ENCODE measurements around the gene PALB2.

The PALB2 gene

GRCh38 chr16:23556881-23557778, 84.0 kb downstream of the PALB2 start, which contains the start of the genes EARS2 and UBFD1:
Gene EARS2, minus strand, starts transcription at chr16:23557350. Its CDS starts 7 bp downstream, at chr16:23557343.
Gene UBFD1, plus strand, starts transcription at chr16:23557727. Its CDS starts 16 bp downstream, at chr16:23557743.
- peak within 1 kb of the TSS; percentile 72 for H3K4me2 ChIP-seq (ENCODE audit: insufficient read depth, low read length, poor library complexity, severe bottlenecking)
- peak within 1 kb of the TSS; percentile 95 for H3K23ac ChIP-seq (ENCODE audit: low read depth, low read length, poor library complexity)
- WGBS, 2 donors (ENCODE audit: extremely low coverage in 2 of 2, insufficient read length in 2 of 2, insufficient replicate concordance in 1 of 2) = no CpG with 5 or more reads among the region's 65 CpGs
- no peak within 1 kb of the TSS for H4K8ac ChIP-seq (ENCODE audit: low read depth, low read length)
- H3K27me3 ChIP-seq (ENCODE audit: control insufficient read depth in 3 of 3, insufficient read depth in 3 of 3, low read depth in 1 of 3, low read length in 3 of 3) = no peaks in the 10 kb centered on the region
- H2BK120ac ChIP-seq (ENCODE audit: low read depth, low read length) = no peak within 1 kb of the TSS
- H3K79me1 ChIP-seq (ENCODE audit: low read depth, low read length) = peaks cover 7% of the 10 kb centered on the region
- peak within 1 kb of the TSS; percentile 92 for H3K18ac ChIP-seq (ENCODE audit: low read length)
- no peak within 1 kb of the TSS for H3K14ac ChIP-seq (ENCODE audit: low read length)
- H2BK5ac ChIP-seq (ENCODE audit: low read length) = peak within 1 kb of the TSS; percentile 89
- peak within 1 kb of the TSS; percentile 68 for H2BK15ac ChIP-seq (ENCODE audit: low read length)
- peak within 1 kb of the TSS; percentile 60 for H3K27ac ChIP-seq (replicated peaks; ENCODE audit: low read length)
- peak within 1 kb of the TSS; percentile 91 for H3K9ac ChIP-seq (ENCODE audit: low read depth, low read length, poor library complexity)
- no peak within 1 kb of the TSS for H4K91ac ChIP-seq (ENCODE audit: low read depth, low read length, poor library complexity)
- peak; percentile 99 for DNase-seq (ENCODE audit: low spot score)
- H3K4me3 ChIP-seq (ENCODE audit: low read length in 2 of 2) = peak within 1 kb of the TSS; percentile 67 to 96
- peak within 1 kb of the TSS; percentile 95 for H2AFZ ChIP-seq (ENCODE audit: low read length)
- H3K36me3 ChIP-seq (replicated peaks in 1 of 2; ENCODE audit: control insufficient read depth in 2 of 2, insufficient read depth in 2 of 2, low read length in 2 of 2) = peaks cover 20 to 56% of the 10 kb centered on the region in 2 donors
- no peak within 1 kb of the TSS for H3K4ac ChIP-seq (ENCODE audit: low read length)
- no peaks in the 10 kb centered on the region for H3K9me3 ChIP-seq (replicated peaks in 1 of 2; ENCODE audit: control insufficient read depth in 2 of 2, insufficient read depth in 1 of 2, low read depth in 1 of 2, low read length in 2 of 2)
- peaks cover 0 to 1% of the 10 kb centered on the region in 2 donors for H3K4me1 ChIP-seq (ENCODE audit: control insufficient read depth in 2 of 2, insufficient read depth in 1 of 2, low read depth in 1 of 2, low read length in 2 of 2)
- no peak within 1 kb of the TSS for H2BK12ac ChIP-seq (ENCODE audit: low read length)
- peak within 1 kb of the TSS; percentile 49 for H2AK5ac ChIP-seq (ENCODE audit: low read depth, low read length)

- Histone ChIP-seq H3K27me3 (ENCODE audit: control insufficient read depth in 3 of 3, insufficient read depth in 3 of 3, low read depth in 1 of 3, low read length in 3 of 3) (no peaks in the 10 kb centered on the region), H3K23ac (ENCODE audit: low read depth, low read length, poor library complexity) (no peak overlapping the region), H2BK15ac (ENCODE audit: low read length) (no peak overlapping the region), H3K9me3 (replicated peaks in 1 of 2; ENCODE audit: control insufficient read depth in 2 of 2, insufficient read depth in 1 of 2, low read depth in 1 of 2, low read length in 2 of 2) (no peaks in the 10 kb centered on the region), H3K4me1 (ENCODE audit: control insufficient read depth in 2 of 2, insufficient read depth in 1 of 2, low read depth in 1 of 2, low read length in 2 of 2) (peaks cover 0 to 1% of the 10 kb centered on the region in 2 donors), H2AFZ (ENCODE audit: low read length) (no peak overlapping the region), H4K8ac (ENCODE audit: low read depth, low read length) (no peak overlapping the region), H3K79me1 (ENCODE audit: low read depth, low read length) (peaks cover 7% of the 10 kb centered on the region), H3K4me2 (ENCODE audit: insufficient read depth, low read length, poor library complexity, severe bottlenecking) (no peak overlapping the region), H2BK12ac (ENCODE audit: low read length) (no peak overlapping the region), H3K4me3 (ENCODE audit: low read length in 2 of 2) (no peak overlapping the region), H2BK120ac (ENCODE audit: low read depth, low read length) (no peak overlapping the region), H2AK5ac (ENCODE audit: low read depth, low read length) (no peak overlapping the region), H3K18ac (ENCODE audit: low read length) (no peak overlapping the region), H3K36me3 (replicated peaks in 1 of 2; ENCODE audit: control insufficient read depth in 2 of 2, insufficient read depth in 2 of 2, low read length in 2 of 2) (peaks cover 18 to 52% of the 10 kb centered on the region in 2 donors), H2BK5ac (ENCODE audit: low read length) (no peak overlapping the region), H3K27ac (replicated peaks; ENCODE audit: low read length) (no peak overlapping the region), H4K91ac (ENCODE audit: low read depth, low read length, poor library complexity) (no peak overlapping the region), H3K9ac (ENCODE audit: low read depth, low read length, poor library complexity) (no peak overlapping the region), H3K14ac (ENCODE audit: low read length) (no peak overlapping the region), H3K4ac (ENCODE audit: low read length) (no peak overlapping the region)
- DNase-seq (ENCODE audit: low spot score) = no peak
- no CpG with 5 or more reads among the region's 3 CpGs for WGBS, 2 donors (ENCODE audit: extremely low coverage in 2 of 2, insufficient read length in 2 of 2, insufficient replicate concordance in 1 of 2)
These were observed 86.6 kb downstream of the PALB2 start for GRCh38 chr16:23554536-23554935.
